H9 (cell line): ENCODE measurements around the gene CADPS. TPM values are rescaled to one million over a fixed set of nuclear protein-coding genes. Genes with fewer than 3 reads are reported as not detected.

Experiments
- DNase-seq: peaks from one replicate; pipeline ENCODE4 v3.0.0-alpha.2; 2017
- H2AFZ ChIP-seq: one replicate; pipeline ENCODE4 v1.6.1; 2013; ENCODE audit warnings: mild to moderate bottlenecking, low read length, control low read depth, moderate library complexity
- H2AK5ac ChIP-seq: 2 replicates; pipeline ENCODE4 v1.6.1; 2013; ENCODE audit warnings: low read length, control low read depth, mixed read lengths; ENCODE audit not compliant: insufficient read length
- H2BK120ac ChIP-seq: one replicate; pipeline ENCODE4 v1.6.1; 2013; ENCODE audit warnings: low read depth, mild to moderate bottlenecking, low read length, control low read depth, inconsistent platforms; ENCODE audit not compliant: poor library complexity, severe bottlenecking
- H2BK12ac ChIP-seq: 2 replicates; pipeline ENCODE4 v1.6.1; 2013; ENCODE audit warnings: low read length, control low read depth, mixed read lengths, low read depth; ENCODE audit not compliant: insufficient read length
- H2BK15ac ChIP-seq: 2 replicates; pipeline ENCODE4 v1.6.1; 2013; ENCODE audit warnings: low read depth, low read length, control low read depth
- H2BK20ac ChIP-seq: one replicate; pipeline ENCODE4 v1.6.1; 2013; ENCODE audit warnings: low read depth, mild to moderate bottlenecking, low read length, control low read depth, inconsistent platforms; ENCODE audit not compliant: poor library complexity, severe bottlenecking
- H2BK5ac ChIP-seq: 2 replicates; pipeline ENCODE4 v1.6.1; 2013; ENCODE audit warnings: low read length, control low read depth, mixed read lengths; ENCODE audit not compliant: insufficient read length
- H3K14ac ChIP-seq: 2 replicates; pipeline ENCODE4 v1.6.1; 2013; ENCODE audit warnings: low read length, control low read depth; ENCODE audit not compliant: insufficient read depth
- H3K18ac ChIP-seq: 2 replicates; pipeline ENCODE4 v1.6.1; 2013; ENCODE audit warnings: low read depth, mild to moderate bottlenecking, mixed read lengths, low read length, control low read depth; ENCODE audit not compliant: insufficient read length
- H3K23ac ChIP-seq: 2 replicates; pipeline ENCODE4 v1.6.1; 2013; ENCODE audit warnings: low read length, control low read depth, mixed read lengths, low read depth; ENCODE audit not compliant: insufficient read length
- H3K23me2 ChIP-seq: 2 replicates; pipeline ENCODE4 v1.6.1; 2013; ENCODE audit warnings: low read depth, mild to moderate bottlenecking, mixed read lengths, low read length, control low read depth; ENCODE audit not compliant: insufficient read length, poor library complexity, severe bottlenecking
- H3K27ac ChIP-seq: 2 replicates; pipeline ENCODE4 v1.5.1; 2013; ENCODE audit warnings: low read length, control low read depth, mixed read lengths, low read depth; ENCODE audit not compliant: insufficient read length
- H3K27me3 ChIP-seq: 2 replicates; pipeline ENCODE4 v1.6.1; 2013; ENCODE audit warnings: low read length, control low read depth, inconsistent platforms; ENCODE audit not compliant: insufficient read depth
- H3K4ac ChIP-seq: 2 replicates; pipeline ENCODE4 v1.6.1; 2013; ENCODE audit warnings: low read depth, mild to moderate bottlenecking, control low read depth, inconsistent platforms, low read length, moderate library complexity
- H3K4me1 ChIP-seq: 2 replicates; pipeline ENCODE4 v1.6.1; 2013; ENCODE audit warnings: low read length, control low read depth, inconsistent platforms; ENCODE audit not compliant: insufficient read depth
- H3K4me2 ChIP-seq: 2 replicates; pipeline ENCODE4 v1.6.1; 2013; ENCODE audit warnings: low read length, control low read depth, mixed read lengths; ENCODE audit not compliant: insufficient read length, insufficient read depth
- H3K56ac ChIP-seq: 2 replicates; pipeline ENCODE4 v1.6.1; 2013; ENCODE audit warnings: low read depth, mild to moderate bottlenecking, mixed read lengths, low read length, control low read depth; ENCODE audit not compliant: insufficient read length
- H3K79me1 ChIP-seq: 2 replicates; pipeline ENCODE4 v1.6.1; 2013; ENCODE audit warnings: low read depth, mild to moderate bottlenecking, moderate library complexity, low read length, control low read depth, inconsistent platforms; ENCODE audit not compliant: insufficient read depth, poor library complexity, severe bottlenecking
- H3K79me2 ChIP-seq: 2 replicates; pipeline ENCODE4 v1.6.1; 2013; ENCODE audit warnings: low read length, control low read depth, inconsistent platforms; ENCODE audit not compliant: insufficient read depth
- H3K9ac ChIP-seq: 2 replicates; pipeline ENCODE4 v1.6.1; 2013; ENCODE audit warnings: low read length, control low read depth, mixed read lengths; ENCODE audit not compliant: insufficient read length; ENCODE audit errors: extremely low read depth
- H3K9me3 ChIP-seq: one replicate; pipeline ENCODE4 v1.6.1; 2013; ENCODE audit warnings: low read depth, low read length, inconsistent platforms; ENCODE audit not compliant: control insufficient read depth
- H3T11ph ChIP-seq: one replicate; pipeline ENCODE4 v1.6.1; 2013; ENCODE audit warnings: mild to moderate bottlenecking, low read length, control low read depth, inconsistent platforms
- H4K20me1 ChIP-seq: one replicate; pipeline ENCODE4 v1.6.1; 2013; ENCODE audit not compliant: control insufficient read depth, insufficient read length, insufficient read depth
- H4K5ac ChIP-seq: 2 replicates; pipeline ENCODE4 v1.6.1; 2013; ENCODE audit warnings: low read depth, mild to moderate bottlenecking, mixed read lengths, low read length, control low read depth; ENCODE audit not compliant: insufficient read length
- H4K8ac ChIP-seq: replicated peaks from 2 replicates; pipeline ENCODE4 v1.6.1; 2013; ENCODE audit warnings: low read length, control low read depth, mixed read lengths, low read depth; ENCODE audit not compliant: insufficient read length
- H4K91ac ChIP-seq: 2 replicates; pipeline ENCODE4 v1.6.1; 2013; ENCODE audit warnings: low read depth, mild to moderate bottlenecking, moderate library complexity, mixed read lengths, low read length, control low read depth; ENCODE audit not compliant: insufficient read length
- H3K27ac Mint-ChIP-seq, 3 experiments: 2 replicates in 2 of 3; 3 replicates in 1 of 3; pipeline ENCODE4 v1.8.0; 2020 to 2021; ENCODE audit warnings: mixed read lengths in 3 of 3, mild to moderate bottlenecking in 1 of 3, moderate library complexity in 1 of 3
- H3K27me3 Mint-ChIP-seq: 2 replicates; pipeline ENCODE4 v1.8.0; 2021; ENCODE audit warnings: low read depth, mild to moderate bottlenecking, moderate library complexity, mixed read lengths
- H3K36me3 Mint-ChIP-seq, 3 experiments: 2 replicates in 2 of 3; 3 replicates in 1 of 3; pipeline ENCODE4 v1.8.0; 2020 to 2021; ENCODE audit warnings: low read depth in 3 of 3, mixed read lengths in 3 of 3; ENCODE audit not compliant: insufficient read depth in 1 of 3
- H3K4me1 Mint-ChIP-seq, 2 experiments: 2 replicates each; pipeline ENCODE4 v1.8.0; 2020; ENCODE audit warnings: mixed read lengths in 2 of 2
- H3K4me3 Mint-ChIP-seq, 2 experiments: 2 replicates in 1 of 2; 3 replicates in 1 of 2; pipeline ENCODE4 v1.8.0; 2020 to 2021; ENCODE audit warnings: mild to moderate bottlenecking in 2 of 2, mixed read lengths in 2 of 2, moderate library complexity in 1 of 2
- H3K9me3 Mint-ChIP-seq, 2 experiments: 2 replicates in 1 of 2; 3 replicates in 1 of 2; pipeline ENCODE4 v1.8.0; 2020; ENCODE audit warnings: mild to moderate bottlenecking in 2 of 2, mixed read lengths in 2 of 2, moderate library complexity in 1 of 2
- WGBS: extraction: QIAGEN DNeasy Blood & Tissue Kit; methylation state at CpG from one replicate; pipeline ENCODE4 v1.1.7; 2013; ENCODE audit warnings: missing lambda C conversion rate, low lambda C conversion rate, mixed read lengths; ENCODE audit not compliant: insufficient read length; ENCODE audit errors: extremely low coverage; 5-methylcytosine and 5-hydroxymethylcytosine counted together
- total RNA-seq: library from RNA; stranded (reverse); gene quantifications from 2 replicates; pipeline ENCODE4 v1.2.1, GENCODE V29; 2021
- TF ChIP-seq, protein P1 (sequence below): fragments of 200-600 bp; sonication (generic); conservative IDR thresholded peaks from 3 replicates; pipeline ENCODE4 v1.8.0; 2021; ENCODE audit warnings: antibody characterized with exemption, mild to moderate bottlenecking

CADPS gene
- total RNA-seq, 1 experiment from 2014 or later: 6.6 TPM

DNA sequence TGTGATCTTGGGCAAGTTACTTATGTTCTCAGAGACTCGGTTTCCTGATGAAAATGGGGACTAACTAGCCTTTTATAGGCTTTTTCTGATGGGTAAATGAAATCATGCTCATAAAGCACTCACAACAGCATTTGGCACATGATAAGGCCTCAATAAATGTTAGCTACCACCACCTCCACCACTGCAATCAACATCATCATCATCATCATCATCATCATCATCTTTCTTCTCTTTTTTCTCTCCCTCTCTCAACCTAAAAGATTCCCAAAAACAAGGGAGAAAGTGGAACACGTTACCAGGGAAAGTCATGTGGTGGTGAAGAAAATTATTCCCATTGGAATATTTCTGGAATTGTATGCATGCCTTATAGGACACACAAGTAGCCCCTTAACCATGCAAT is 468.3 kb downstream of the CADPS start:
- no peak overlapping the region for H2AK5ac ChIP-seq
- H3K79me2 ChIP-seq: no peaks in the 10 kb centered on the region
- H2BK15ac ChIP-seq: no peak overlapping the region
- H4K91ac ChIP-seq: no peak overlapping the region
- Mint-ChIP-seq H3K9me3 (no peaks in the 10 kb centered on the region), H3K4me1 (peaks cover 7 to 14% of the 10 kb centered on the region in 2 experiments), H3K27ac (no peak overlapping the region), H3K4me3 (no peak overlapping the region), H3K36me3 (no peaks in the 10 kb centered on the region), H3K27me3 (peaks cover 66% of the 10 kb centered on the region)
- H2BK120ac ChIP-seq: no peak overlapping the region
- no peak overlapping the region for H4K5ac ChIP-seq
- H3K4me1 ChIP-seq: no peaks in the 10 kb centered on the region
- H3K23ac ChIP-seq: no peak overlapping the region
- H3K9me3 ChIP-seq: no peaks in the 10 kb centered on the region
- H4K20me1 ChIP-seq: no peaks in the 10 kb centered on the region
- no peak overlapping the region for H3K14ac ChIP-seq
- H3K9ac ChIP-seq: no peak overlapping the region
- no peak overlapping the region for H3K27ac ChIP-seq
- no CpG with 5 or more reads among the region's 2 CpGs for WGBS
- no peaks in the 10 kb centered on the region for H3K27me3 ChIP-seq
- no peak overlapping the region for H2AFZ ChIP-seq
- no peak overlapping the region for H2BK20ac ChIP-seq
- H3K79me1 ChIP-seq: no peaks in the 10 kb centered on the region
- H2BK5ac ChIP-seq: no peak overlapping the region
- H3T11ph ChIP-seq: no peak overlapping the region
- H4K8ac ChIP-seq: no peak overlapping the region
- no peak overlapping the region for H2BK12ac ChIP-seq
- no peak for DNase-seq
- no peak overlapping the region for H3K18ac ChIP-seq
- TF ChIP-seq, protein P1, sequence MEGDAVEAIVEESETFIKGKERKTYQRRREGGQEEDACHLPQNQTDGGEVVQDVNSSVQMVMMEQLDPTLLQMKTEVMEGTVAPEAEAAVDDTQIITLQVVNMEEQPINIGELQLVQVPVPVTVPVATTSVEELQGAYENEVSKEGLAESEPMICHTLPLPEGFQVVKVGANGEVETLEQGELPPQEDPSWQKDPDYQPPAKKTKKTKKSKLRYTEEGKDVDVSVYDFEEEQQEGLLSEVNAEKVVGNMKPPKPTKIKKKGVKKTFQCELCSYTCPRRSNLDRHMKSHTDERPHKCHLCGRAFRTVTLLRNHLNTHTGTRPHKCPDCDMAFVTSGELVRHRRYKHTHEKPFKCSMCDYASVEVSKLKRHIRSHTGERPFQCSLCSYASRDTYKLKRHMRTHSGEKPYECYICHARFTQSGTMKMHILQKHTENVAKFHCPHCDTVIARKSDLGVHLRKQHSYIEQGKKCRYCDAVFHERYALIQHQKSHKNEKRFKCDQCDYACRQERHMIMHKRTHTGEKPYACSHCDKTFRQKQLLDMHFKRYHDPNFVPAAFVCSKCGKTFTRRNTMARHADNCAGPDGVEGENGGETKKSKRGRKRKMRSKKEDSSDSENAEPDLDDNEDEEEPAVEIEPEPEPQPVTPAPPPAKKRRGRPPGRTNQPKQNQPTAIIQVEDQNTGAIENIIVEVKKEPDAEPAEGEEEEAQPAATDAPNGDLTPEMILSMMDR: no peak
- no peaks in the 10 kb centered on the region for H3K23me2 ChIP-seq
- no peak overlapping the region for H3K4ac ChIP-seq
- no peak overlapping the region for H3K4me2 ChIP-seq
- no peak overlapping the region for H3K56ac ChIP-seq
